Measurements from ENCODE around the gene CCDC117. TPM values are rescaled to one million over a fixed set of nuclear protein-coding genes. Genes with fewer than 3 reads are reported as not detected.
"Not testable (repeated sequence)": the region's sequence is repeated elsewhere in the genome, so short reads cannot be mapped to it uniquely, and the experiment has no call there.

CCDC117 gene
- polyA plus RNA-seq, 1 donor: 29.2 TPM

GRCh38 chr22:28817919-28818859, 45.7 kb downstream of the CCDC117 start:
- Histone ChIP-seq H3K4me3 (ENCODE audit: low read length) (no peak overlapping the region), H3K36me3 (ENCODE audit: control insufficient read depth, insufficient read depth, low read length) (no peaks in the 10 kb centered on the region), H3K27me3 (ENCODE audit: control insufficient read depth, insufficient read depth, low read length) (no peaks in the 10 kb centered on the region), H3K4me1 (ENCODE audit: control insufficient read depth, insufficient read depth, low read length) (peaks cover 36% of the 10 kb centered on the region), H3K27ac (ENCODE audit: low read length) (peak overlapping the region; percentile 89), H3K9me3 (ENCODE audit: control insufficient read depth, low read depth, low read length) (no peaks in the 10 kb centered on the region)
- DNase-seq: peak; percentile 71 to 89
- WGBS (ENCODE audit: insufficient coverage, low lambda C conversion rate): no CpG with 5 or more reads among the region's 14 CpGs

GRCh38 chr22:28819253-28820096, 47.0 kb downstream of the CCDC117 start:
- peak; percentile 63 to 87 for DNase-seq

GRCh38 chr22:28820885-28821284, 48.4 kb downstream of the CCDC117 start:
- H3K27ac ChIP-seq (ENCODE audit: low read length): no peak overlapping the region
- peaks cover 29% of the 10 kb centered on the region for H3K4me1 ChIP-seq (ENCODE audit: control insufficient read depth, insufficient read depth, low read length)
- no peaks in the 10 kb centered on the region for H3K36me3 ChIP-seq (ENCODE audit: control insufficient read depth, insufficient read depth, low read length)
- no peak for DNase-seq
- WGBS (ENCODE audit: insufficient coverage, low lambda C conversion rate): no CpG with 5 or more reads among the region's 2 CpGs
- H3K27me3 ChIP-seq (ENCODE audit: control insufficient read depth, insufficient read depth, low read length): no peaks in the 10 kb centered on the region
- no peaks in the 10 kb centered on the region for H3K9me3 ChIP-seq (ENCODE audit: control insufficient read depth, low read depth, low read length)
- H3K4me3 ChIP-seq (ENCODE audit: low read length): no peak overlapping the region

More at GRCh38 chr22:28819253-28820096, 47.0 kb downstream of the CCDC117 start:
- no peaks in the 10 kb centered on the region for H3K9me3 ChIP-seq (ENCODE audit: control insufficient read depth, low read depth, low read length)
- WGBS (ENCODE audit: insufficient coverage, low lambda C conversion rate): 20% methylated on average over 1 of the region's 5 CpGs
- peaks cover 29% of the 10 kb centered on the region for H3K4me1 ChIP-seq (ENCODE audit: control insufficient read depth, insufficient read depth, low read length)
- H3K27ac ChIP-seq (ENCODE audit: low read length): peak overlapping the region; percentile 89
- H3K36me3 ChIP-seq (ENCODE audit: control insufficient read depth, insufficient read depth, low read length): no peaks in the 10 kb centered on the region
- no peak overlapping the region for H3K4me3 ChIP-seq (ENCODE audit: low read length)
- H3K27me3 ChIP-seq (ENCODE audit: control insufficient read depth, insufficient read depth, low read length): no peaks in the 10 kb centered on the region

GRCh38 chr22:28821452-28821851, 49.0 kb downstream of the CCDC117 start:
- H3K4me3 ChIP-seq (ENCODE audit: low read length): no peak overlapping the region
- H3K36me3 ChIP-seq (ENCODE audit: control insufficient read depth, insufficient read depth, low read length): no peaks in the 10 kb centered on the region
- no peak overlapping the region for H3K27ac ChIP-seq (ENCODE audit: low read length)
- 60% methylated on average over 1 of the region's 1 CpG for WGBS (ENCODE audit: insufficient coverage, low lambda C conversion rate)
- H3K27me3 ChIP-seq (ENCODE audit: control insufficient read depth, insufficient read depth, low read length): no peaks in the 10 kb centered on the region
- H3K9me3 ChIP-seq (ENCODE audit: control insufficient read depth, low read depth, low read length): no peaks in the 10 kb centered on the region
- peaks cover 29% of the 10 kb centered on the region for H3K4me1 ChIP-seq (ENCODE audit: control insufficient read depth, insufficient read depth, low read length)
- DNase-seq: no peak

- Histone ChIP-seq H3K27ac (ENCODE audit: low read length) (peak overlapping the region; percentile 32), H3K36me3 (ENCODE audit: control insufficient read depth, insufficient read depth, low read length) (no peaks in the 10 kb centered on the region), H3K9me3 (ENCODE audit: control insufficient read depth, low read depth, low read length) (no peaks in the 10 kb centered on the region), H3K4me1 (ENCODE audit: control insufficient read depth, insufficient read depth, low read length) (peaks cover 24% of the 10 kb centered on the region), H3K27me3 (ENCODE audit: control insufficient read depth, insufficient read depth, low read length) (no peaks in the 10 kb centered on the region), H3K4me3 (ENCODE audit: low read length) (no peak overlapping the region)
- peak in 1 of 2 donors; percentile 69 for DNase-seq
- WGBS (ENCODE audit: insufficient coverage, low lambda C conversion rate): 72% methylated on average over 3 of the region's 4 CpGs
Observed at GRCh38 chr22:28822930-28823551, 50.5 kb downstream of the CCDC117 start.

GRCh38 chr22:28824455-28824854, 52.0 kb downstream of the CCDC117 start:
- peaks cover 10% of the 10 kb centered on the region for H3K4me1 ChIP-seq (ENCODE audit: control insufficient read depth, insufficient read depth, low read length)
- not testable (repeated sequence) for H3K27ac ChIP-seq (ENCODE audit: low read length); H3K36me3 ChIP-seq (ENCODE audit: control insufficient read depth, insufficient read depth, low read length); H3K27me3 ChIP-seq (ENCODE audit: control insufficient read depth, insufficient read depth, low read length); H3K9me3 ChIP-seq (ENCODE audit: control insufficient read depth, low read depth, low read length); H3K4me3 ChIP-seq (ENCODE audit: low read length); DNase-seq
- WGBS (ENCODE audit: insufficient coverage, low lambda C conversion rate): no CpG with 5 or more reads among the region's 9 CpGs

- not testable (repeated sequence) for H3K27ac ChIP-seq (ENCODE audit: low read length); H3K4me3 ChIP-seq (ENCODE audit: low read length); DNase-seq; H3K27me3 ChIP-seq (ENCODE audit: control insufficient read depth, insufficient read depth, low read length); H3K36me3 ChIP-seq (ENCODE audit: control insufficient read depth, insufficient read depth, low read length); H3K9me3 ChIP-seq (ENCODE audit: control insufficient read depth, low read depth, low read length)
- H3K4me1 ChIP-seq (ENCODE audit: control insufficient read depth, insufficient read depth, low read length): peaks cover 13% of the 10 kb centered on the region
- WGBS (ENCODE audit: insufficient coverage, low lambda C conversion rate): no CpG with 5 or more reads among the region's 4 CpGs
Observed at GRCh38 chr22:28826430-28826829, 53.9 kb downstream of the CCDC117 start.

- Histone ChIP-seq H3K36me3 (ENCODE audit: control insufficient read depth, insufficient read depth, low read length) (no peaks in the 10 kb centered on the region), H3K4me1 (ENCODE audit: control insufficient read depth, insufficient read depth, low read length) (peaks cover 13% of the 10 kb centered on the region)
- 100% methylated on average over 3 of the region's 7 CpGs for WGBS (ENCODE audit: insufficient coverage, low lambda C conversion rate)
Observed at GRCh38 chr22:28826921-28827320, 54.4 kb downstream of the CCDC117 start.

GRCh38 chr22:28829358-28830181, 57.1 kb downstream of the CCDC117 start:
- H3K4me3 ChIP-seq (ENCODE audit: low read length): no peak overlapping the region
- H3K36me3 ChIP-seq (ENCODE audit: control insufficient read depth, insufficient read depth, low read length): no peaks in the 10 kb centered on the region
- peak overlapping the region; percentile 55 for H3K27ac ChIP-seq (ENCODE audit: low read length)
- H3K9me3 ChIP-seq (ENCODE audit: control insufficient read depth, low read depth, low read length): no peaks in the 10 kb centered on the region
- WGBS (ENCODE audit: insufficient coverage, low lambda C conversion rate): 50% methylated on average over 2 of the region's 12 CpGs
- H3K27me3 ChIP-seq (ENCODE audit: control insufficient read depth, insufficient read depth, low read length): no peaks in the 10 kb centered on the region
- DNase-seq: peak; percentile 70 to 74
- H3K4me1 ChIP-seq (ENCODE audit: control insufficient read depth, insufficient read depth, low read length): peaks cover 10% of the 10 kb centered on the region

More at GRCh38 chr22:28826921-28827320, 54.4 kb downstream of the CCDC117 start:
- no peak for DNase-seq
- H3K27ac ChIP-seq (ENCODE audit: low read length): no peak overlapping the region
- no peaks in the 10 kb centered on the region for H3K9me3 ChIP-seq (ENCODE audit: control insufficient read depth, low read depth, low read length)
- no peaks in the 10 kb centered on the region for H3K27me3 ChIP-seq (ENCODE audit: control insufficient read depth, insufficient read depth, low read length)
- H3K4me3 ChIP-seq (ENCODE audit: low read length): no peak overlapping the region
